Lower lobe of right lung (tissue), 2 donors: ENCODE results near the gene RNF144A. TPM values are rescaled to one million over a fixed set of nuclear protein-coding genes. Genes with fewer than 3 reads are reported as not detected.
A peak's percentile ranks its signal among the peaks of the same experiment; 100 is the strongest.

ENCODE experiments used
- ATAC-seq, 2 donors: fragments of 200-7000 bp; cut with Tn5 transposase; one replicate each; pipeline ENCODE4 v1.9.1; 2020 to 2022; ENCODE audit warnings: mild to moderate bottlenecking in 2 of 2, moderate library complexity in 2 of 2
- DNase-seq: peaks from one replicate; pipeline ENCODE4 v3.0.0-alpha.2; 2020
- H3K27ac ChIP-seq: fragments of 200-600 bp; one replicate; pipeline ENCODE4 v1.8.0; 2022
- H3K27me3 ChIP-seq: fragments of 200-600 bp; one replicate; pipeline ENCODE4 v1.8.0; 2022; ENCODE audit warnings: low read depth
- H3K36me3 ChIP-seq: fragments of 200-600 bp; one replicate; pipeline ENCODE4 v1.8.0; 2022; ENCODE audit warnings: mild to moderate bottlenecking
- H3K4me1 ChIP-seq: fragments of 200-600 bp; one replicate; pipeline ENCODE4 v1.8.0; 2022
- H3K4me3 ChIP-seq: fragments of 200-600 bp; one replicate; pipeline ENCODE4 v1.8.0; 2022; ENCODE audit warnings: mild to moderate bottlenecking
- H3K9me3 ChIP-seq: fragments of 200-600 bp; one replicate; pipeline ENCODE4 v1.8.0; 2022
- CTCF ChIP-seq: fragments of 200-600 bp; IDR thresholded peaks from one replicate; pipeline ENCODE4 v1.8.0; 2022; ENCODE audit warnings: antibody characterized with exemption, mild to moderate bottlenecking
- intact Hi-C: fragments of 100-400 bp; cut with DNase I; formaldehyde crosslinking; loops from one replicate; pipeline ENCODE4 v1.11.0; 2022
- total RNA-seq: library from RNA; stranded (reverse); fragmentation: NEBNext Ultra II Directional; extraction: Animal tissue kit (Norgen Biotek cat#: 25700); gene quantifications from one replicate; pipeline ENCODE4 v1.2.1, GENCODE V29; 2021
- donor health status: DM: no; HTN: yes; CAD: no; lungs with severe emphysema.

RNF144A gene
- total RNA-seq, 1 donor from 2014 or later = 13.9 TPM

GRCh38 chr2:7030810-7031209 is 113.6 kb downstream of the RNF144A start:
- Histone ChIP-seq H3K27me3 (no peaks in the 10 kb centered on the region), H3K27ac (no peak overlapping the region), H3K4me1 (peaks cover 48% of the 10 kb centered on the region), H3K9me3 (no peaks in the 10 kb centered on the region), H3K36me3 (peaks cover 6% of the 10 kb centered on the region), H3K4me3 (no peak overlapping the region)
- ATAC-seq (no peak), DNase-seq (no peak)
- TF ChIP-seq CTCF = no peak
- intact Hi-C loops = no loop called here

- H3K9me3 ChIP-seq = no peaks in the 10 kb centered on the region
- no peak for TF ChIP-seq CTCF
- intact Hi-C loops = no loop called here
- H3K36me3 ChIP-seq = peaks cover 6% of the 10 kb centered on the region
- ATAC-seq = peak; percentile 95 to 98
- H3K4me3 ChIP-seq = no peak overlapping the region
- peaks cover 39% of the 10 kb centered on the region for H3K4me1 ChIP-seq
- DNase-seq = peak; percentile 91
- no peaks in the 10 kb centered on the region for H3K27me3 ChIP-seq
- peak overlapping the region; percentile 16 for H3K27ac ChIP-seq
These were observed 114.5 kb downstream of the RNF144A start for GRCh38 chr2:7031547-7032245.

GRCh38 chr2:7032371-7032770 is 115.2 kb downstream of the RNF144A start:
- peaks cover 6% of the 10 kb centered on the region for H3K36me3 ChIP-seq
- peaks cover 33% of the 10 kb centered on the region for H3K4me1 ChIP-seq
- no peaks in the 10 kb centered on the region for H3K9me3 ChIP-seq
- no peak overlapping the region for H3K4me3 ChIP-seq
- no peaks in the 10 kb centered on the region for H3K27me3 ChIP-seq
- no peak for TF ChIP-seq CTCF
- ATAC-seq (no peak), DNase-seq (no peak)
- no peak overlapping the region for H3K27ac ChIP-seq
- intact Hi-C loops = no loop called here

GRCh38 chr2:7033136-7033960 is 116.1 kb downstream of the RNF144A start:
- intact Hi-C loops = no loop called here
- ATAC-seq (no peak), DNase-seq (no peak)
- Histone ChIP-seq H3K4me1 (peaks cover 25% of the 10 kb centered on the region), H3K27ac (no peak overlapping the region), H3K9me3 (no peaks in the 10 kb centered on the region), H3K36me3 (peaks cover 6% of the 10 kb centered on the region), H3K4me3 (no peak overlapping the region), H3K27me3 (no peaks in the 10 kb centered on the region)
- TF ChIP-seq CTCF = no peak

GRCh38 chr2:7034303-7034702 is 117.1 kb downstream of the RNF144A start:
- Histone ChIP-seq H3K4me3 (no peak overlapping the region), H3K27me3 (no peaks in the 10 kb centered on the region), H3K27ac (no peak overlapping the region), H3K9me3 (no peaks in the 10 kb centered on the region), H3K4me1 (peaks cover 16% of the 10 kb centered on the region), H3K36me3 (peaks cover 6% of the 10 kb centered on the region)
- no peak for DNase-seq
- no peak for ATAC-seq
- intact Hi-C loops = no loop called here
- TF ChIP-seq CTCF = peak; percentile 29
